OCI-LY1 (cell line): Measurements from ENCODE around the gene DEPDC5.

ENCODE experiments used
- H2AFZ ChIP-seq: fragments of 200-600 bp; sonication (generic), shearing (Covaris generic); 2 replicates; pipeline ENCODE4 v1.6.0; 2014; ENCODE audit warnings: antibody characterized with exemption, mild to moderate bottlenecking, low read length
- H3F3A ChIP-seq: fragments of 200-600 bp; sonication (generic), shearing (Covaris generic); 2 replicates; pipeline ENCODE4 v1.6.0; 2014; ENCODE audit warnings: mild to moderate bottlenecking, antibody characterized with exemption, low read length, moderate library complexity; ENCODE audit not compliant: insufficient read depth
- H3K27ac ChIP-seq: fragments of 200-600 bp; sonication (generic); 2 replicates; pipeline ENCODE4 v1.5.1; 2014; ENCODE audit warnings: low read length, mixed run types, mild to moderate bottlenecking, low read depth; ENCODE audit not compliant: poor library complexity, severe bottlenecking
- H3K27me3 ChIP-seq: fragments of 200-600 bp; sonication (generic); 2 replicates; pipeline ENCODE4 v1.6.0; 2014; ENCODE audit warnings: antibody characterized with exemption, mild to moderate bottlenecking, low read length, moderate library complexity; ENCODE audit not compliant: insufficient read depth
- H3K36me3 ChIP-seq: fragments of 200-600 bp; sonication (generic); 2 replicates; pipeline ENCODE4 v1.6.1; 2014; ENCODE audit warnings: mild to moderate bottlenecking, antibody characterized with exemption, low read length, moderate library complexity, mixed read lengths; ENCODE audit not compliant: insufficient read depth
- H3K4me1 ChIP-seq: fragments of 200-600 bp; sonication (generic); 2 replicates; pipeline ENCODE4 v1.5.1; 2014; ENCODE audit warnings: mild to moderate bottlenecking, low read length, moderate library complexity; ENCODE audit not compliant: insufficient read depth, severe bottlenecking
- H3K4me2 ChIP-seq: fragments of 200-600 bp; sonication (generic), shearing (Covaris generic); 2 replicates; pipeline ENCODE4 v1.6.1; 2014; ENCODE audit warnings: low read length
- H3K4me3 ChIP-seq: fragments of 200-600 bp; sonication (generic); 2 replicates; pipeline ENCODE4 v1.5.1; 2014; ENCODE audit warnings: low read length, low read depth, mild to moderate bottlenecking, mixed read lengths; ENCODE audit not compliant: poor library complexity, severe bottlenecking
- H3K79me2 ChIP-seq: fragments of 200-600 bp; shearing (Covaris generic); 2 replicates; pipeline ENCODE4 v1.6.1; 2016; ENCODE audit warnings: mixed run types, low read length, mixed read lengths; ENCODE audit not compliant: insufficient read depth
- H3K9ac ChIP-seq: fragments of 200-600 bp; sonication (generic), shearing (Covaris generic); 2 replicates; pipeline ENCODE4 v1.6.1; 2014; ENCODE audit warnings: mild to moderate bottlenecking, low read length, mixed read lengths
- H3K9me2 ChIP-seq: fragments of 200-600 bp; sonication (generic), shearing (Covaris generic); 2 replicates; pipeline ENCODE4 v1.6.1; 2014; ENCODE audit warnings: low read depth, mild to moderate bottlenecking, low read length, mixed read lengths
- H3K9me3 ChIP-seq: fragments of 200-600 bp; shearing (Covaris generic); 2 replicates; pipeline ENCODE4 v1.6.1; 2014; ENCODE audit warnings: low read length, mixed read lengths
- H4K20me1 ChIP-seq: fragments of 200-600 bp; sonication (generic), shearing (Covaris generic); 2 replicates; pipeline ENCODE4 v1.6.0; 2016; ENCODE audit warnings: mild to moderate bottlenecking, low read length; ENCODE audit not compliant: insufficient read depth
- EZH2 ChIP-seq: fragments of 200-600 bp; sonication (generic), shearing (Covaris generic); IDR thresholded peaks from 2 replicates; pipeline ENCODE4 v1.8.0; 2017; ENCODE audit warnings: borderline replicate concordance, mixed run types, mild to moderate bottlenecking, antibody characterized with exemption, low read length, moderate library complexity, mixed read lengths
- TF ChIP-seq, protein P1 (sequence below): fragments of 200-600 bp; sonication (generic), shearing (Covaris generic); IDR thresholded peaks from 2 replicates; pipeline ENCODE4 v1.5.1; 2017; ENCODE audit warnings: mild to moderate bottlenecking, antibody characterized with exemption, low read length, moderate library complexity, mixed read lengths

The DEPDC5 gene

GRCh38 chr22:31830721-31831070 lies 76.9 kb downstream of the DEPDC5 start:
- Histone ChIP-seq H4K20me1 (no peaks in the 10 kb centered on the region), H3K4me2 (no peak overlapping the region), H3K4me1 (no peaks in the 10 kb centered on the region), H3K9ac (no peak overlapping the region), H3K79me2 (no peaks in the 10 kb centered on the region), H3K36me3 (peaks cover 74% of the 10 kb centered on the region), H3K27me3 (no peaks in the 10 kb centered on the region), H3F3A (no peaks in the 10 kb centered on the region), H3K4me3 (no peak overlapping the region), H3K9me2 (no peaks in the 10 kb centered on the region), H3K9me3 (no peaks in the 10 kb centered on the region), H3K27ac (no peak overlapping the region), H2AFZ (no peak overlapping the region)
- TF ChIP-seq EZH2: no peak
- TF ChIP-seq, protein P1, sequence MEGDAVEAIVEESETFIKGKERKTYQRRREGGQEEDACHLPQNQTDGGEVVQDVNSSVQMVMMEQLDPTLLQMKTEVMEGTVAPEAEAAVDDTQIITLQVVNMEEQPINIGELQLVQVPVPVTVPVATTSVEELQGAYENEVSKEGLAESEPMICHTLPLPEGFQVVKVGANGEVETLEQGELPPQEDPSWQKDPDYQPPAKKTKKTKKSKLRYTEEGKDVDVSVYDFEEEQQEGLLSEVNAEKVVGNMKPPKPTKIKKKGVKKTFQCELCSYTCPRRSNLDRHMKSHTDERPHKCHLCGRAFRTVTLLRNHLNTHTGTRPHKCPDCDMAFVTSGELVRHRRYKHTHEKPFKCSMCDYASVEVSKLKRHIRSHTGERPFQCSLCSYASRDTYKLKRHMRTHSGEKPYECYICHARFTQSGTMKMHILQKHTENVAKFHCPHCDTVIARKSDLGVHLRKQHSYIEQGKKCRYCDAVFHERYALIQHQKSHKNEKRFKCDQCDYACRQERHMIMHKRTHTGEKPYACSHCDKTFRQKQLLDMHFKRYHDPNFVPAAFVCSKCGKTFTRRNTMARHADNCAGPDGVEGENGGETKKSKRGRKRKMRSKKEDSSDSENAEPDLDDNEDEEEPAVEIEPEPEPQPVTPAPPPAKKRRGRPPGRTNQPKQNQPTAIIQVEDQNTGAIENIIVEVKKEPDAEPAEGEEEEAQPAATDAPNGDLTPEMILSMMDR: no peak

- H3K9me3 ChIP-seq: no peaks in the 10 kb centered on the region
- no peaks in the 10 kb centered on the region for H3F3A ChIP-seq
- no peaks in the 10 kb centered on the region for H4K20me1 ChIP-seq
- H3K4me3 ChIP-seq: no peak overlapping the region
- H3K4me2 ChIP-seq: no peak overlapping the region
- no peaks in the 10 kb centered on the region for H3K4me1 ChIP-seq
- peaks cover 68% of the 10 kb centered on the region for H3K36me3 ChIP-seq
- TF ChIP-seq EZH2: no peak
- TF ChIP-seq, protein P1: no peak
- no peak overlapping the region for H2AFZ ChIP-seq
- no peaks in the 10 kb centered on the region for H3K27me3 ChIP-seq
- H3K79me2 ChIP-seq: no peaks in the 10 kb centered on the region
- no peaks in the 10 kb centered on the region for H3K9me2 ChIP-seq
- no peak overlapping the region for H3K9ac ChIP-seq
- H3K27ac ChIP-seq: no peak overlapping the region
Observed at GRCh38 chr22:31833930-31834329, 80.1 kb downstream of the DEPDC5 start.

- no peaks in the 10 kb centered on the region for H3K4me1 ChIP-seq
- no peaks in the 10 kb centered on the region for H3K9me2 ChIP-seq
- no peaks in the 10 kb centered on the region for H3K27me3 ChIP-seq
- no peak overlapping the region for H3K4me3 ChIP-seq
- H3K9ac ChIP-seq: no peak overlapping the region
- no peak overlapping the region for H2AFZ ChIP-seq
- no peaks in the 10 kb centered on the region for H3K9me3 ChIP-seq
- H3K27ac ChIP-seq: no peak overlapping the region
- H3F3A ChIP-seq: no peaks in the 10 kb centered on the region
- TF ChIP-seq, protein P1: no peak
- no peak for TF ChIP-seq EZH2
- no peaks in the 10 kb centered on the region for H4K20me1 ChIP-seq
- H3K79me2 ChIP-seq: no peaks in the 10 kb centered on the region
- peaks cover 69% of the 10 kb centered on the region for H3K36me3 ChIP-seq
- no peak overlapping the region for H3K4me2 ChIP-seq
Observed at GRCh38 chr22:31836010-31836409, 82.2 kb downstream of the DEPDC5 start.
